ENCODE results near the gene REC114. TPM values are rescaled to one million over a fixed set of nuclear protein-coding genes. Genes with fewer than 3 reads are reported as not detected.

REC114 gene
- polyA plus RNA-seq, 3 donors = not detected

DNA sequence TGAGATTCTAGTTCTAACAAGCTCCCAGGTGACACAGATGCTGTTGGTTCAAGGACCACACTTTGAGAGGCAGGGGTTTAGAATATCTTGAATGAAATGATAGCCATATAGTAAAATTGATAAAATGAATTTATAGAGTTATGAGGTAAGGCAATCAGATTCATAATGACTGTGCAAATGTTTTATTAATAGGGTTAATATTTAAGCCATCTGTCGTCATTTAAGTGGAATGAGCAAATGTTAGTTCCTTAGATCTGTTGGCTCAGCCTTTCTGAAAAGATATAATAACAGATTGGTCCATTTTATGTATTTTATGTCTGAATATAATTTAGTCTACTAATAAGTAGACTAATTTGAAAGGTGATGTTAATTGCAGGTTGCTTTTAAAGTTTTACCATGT lies 12.9 kb downstream of the REC114 start:
- Mint-ChIP-seq H3K4me1 (peaks cover 3% of the 10 kb centered on the region), H3K27ac (no peak overlapping the region)
- no CpG with 5 or more reads among the region's 1 CpG for WGBS (ENCODE audit: insufficient coverage)

DNA sequence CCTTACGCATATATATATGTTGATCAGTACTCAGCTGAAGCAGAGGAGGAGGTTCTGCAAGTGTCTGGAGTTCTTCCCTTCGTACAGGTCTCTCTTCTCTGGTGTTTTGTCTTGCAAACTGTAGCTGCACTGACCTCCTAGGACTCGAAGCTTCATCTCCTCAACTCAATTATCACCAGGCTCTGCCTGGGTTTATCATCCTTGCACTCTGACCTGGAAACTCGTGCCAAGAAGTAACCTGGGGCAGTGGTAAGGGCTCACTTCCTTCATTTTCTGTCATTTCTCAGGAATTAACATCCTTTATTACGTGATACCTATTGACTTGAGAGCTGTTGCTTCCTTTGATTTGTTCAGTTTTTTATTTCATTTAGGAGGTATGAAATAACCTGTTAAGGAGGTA lies 14.4 kb downstream of the REC114 start:
- TF ChIP-seq CTCF (IDR thresholded peaks at IDR 0.05) = no peak
- WGBS (ENCODE audit: insufficient coverage) = 93% methylated on average over 2 of the region's 5 CpGs
- Mint-ChIP-seq H3K36me3 (no peaks in the 10 kb centered on the region), H3K27ac (no peak overlapping the region), H3K9me3 (peaks cover 0 to 6% (median 2%) of the 10 kb centered on the region in 7 donors), H3K4me3 (no peak overlapping the region), H3K27me3 (ENCODE audit: low read depth in 3 of 3) (peaks cover 11 to 26% (median 23%) of the 10 kb centered on the region in 3 donors), H3K4me1 (peaks cover 3% of the 10 kb centered on the region)
- no peak overlapping the region for H2AFZ ChIP-seq (ENCODE audit: insufficient read depth, low read depth, low read length, poor library complexity, severe bottlenecking)
- DNase-seq = no peak
- peaks cover 18 to 34% of the 10 kb centered on the region in 2 donors for H3K27me3 ChIP-seq (ENCODE audit: control insufficient read depth in 2 of 2, insufficient read depth in 2 of 2, low read length in 2 of 2)
- no peaks in the 10 kb centered on the region for H3K36me3 ChIP-seq (replicated peaks in 1 of 2; ENCODE audit: control insufficient read depth in 1 of 2, insufficient read depth in 2 of 2, low read length in 2 of 2)
- H3K27ac ChIP-seq (ENCODE audit: low read depth in 1 of 2, low read length in 2 of 2) = no peak overlapping the region
- no peak overlapping the region for H3K9ac ChIP-seq (ENCODE audit: insufficient read depth, low read length, poor library complexity, severe bottlenecking)
- H3K4me1 ChIP-seq (ENCODE audit: control insufficient read depth in 1 of 2, insufficient read depth in 2 of 2, low read length in 2 of 2) = no peaks in the 10 kb centered on the region
- no peaks in the 10 kb centered on the region for H3K79me2 ChIP-seq (ENCODE audit: insufficient read depth, low read length)
- no peak overlapping the region for H3K4me3 ChIP-seq (replicated peaks in 1 of 3; ENCODE audit: low read depth in 2 of 3, low read length in 3 of 3)
- no peaks in the 10 kb centered on the region for H3K9me3 ChIP-seq (replicated peaks in 1 of 2; ENCODE audit: control insufficient read depth in 1 of 2, insufficient read depth in 1 of 2, low read length in 2 of 2)
- no peaks in the 10 kb centered on the region for H4K20me1 ChIP-seq (ENCODE audit: insufficient read depth, low read length)
- intact Hi-C loops (cut with micrococcal nuclease) = no loop called here
- H3K4me2 ChIP-seq (replicated peaks; ENCODE audit: extremely low read depth, low read length, poor library complexity, severe bottlenecking) = no peak overlapping the region

More for the DNA sequence above, 12.9 kb downstream of the REC114 start:
- no peaks in the 10 kb centered on the region for H3K79me2 ChIP-seq (ENCODE audit: insufficient read depth, low read length)
- peaks cover 0 to 5% of the 10 kb centered on the region in 2 donors for H3K9me3 ChIP-seq (replicated peaks in 1 of 2; ENCODE audit: control insufficient read depth in 1 of 2, insufficient read depth in 1 of 2, low read length in 2 of 2)
- no peak overlapping the region for H3K9ac ChIP-seq (ENCODE audit: insufficient read depth, low read length, poor library complexity, severe bottlenecking)
- no peak for DNase-seq
- no peak for TF ChIP-seq CTCF (IDR thresholded peaks at IDR 0.05)
- no peak overlapping the region for H3K4me3 Mint-ChIP-seq
- no peak overlapping the region for H3K4me3 ChIP-seq (replicated peaks in 1 of 3; ENCODE audit: low read depth in 2 of 3, low read length in 3 of 3)
- H3K36me3 Mint-ChIP-seq = no peaks in the 10 kb centered on the region
- no peaks in the 10 kb centered on the region for H3K4me1 ChIP-seq (ENCODE audit: control insufficient read depth in 1 of 2, insufficient read depth in 2 of 2, low read length in 2 of 2)
- peaks cover 18 to 29% of the 10 kb centered on the region in 2 donors for H3K27me3 ChIP-seq (ENCODE audit: control insufficient read depth in 2 of 2, insufficient read depth in 2 of 2, low read length in 2 of 2)
- H4K20me1 ChIP-seq (ENCODE audit: insufficient read depth, low read length) = no peaks in the 10 kb centered on the region
- H2AFZ ChIP-seq (ENCODE audit: insufficient read depth, low read depth, low read length, poor library complexity, severe bottlenecking) = no peak overlapping the region
- peaks cover 13 to 28% (median 23%) of the 10 kb centered on the region in 3 donors for H3K27me3 Mint-ChIP-seq (ENCODE audit: low read depth in 3 of 3)
- intact Hi-C loops (cut with micrococcal nuclease) = no loop called here
- no peaks in the 10 kb centered on the region for H3K36me3 ChIP-seq (replicated peaks in 1 of 2; ENCODE audit: control insufficient read depth in 1 of 2, insufficient read depth in 2 of 2, low read length in 2 of 2)
- no peak overlapping the region for H3K27ac ChIP-seq (ENCODE audit: low read depth in 1 of 2, low read length in 2 of 2)
- peaks cover 2 to 18% (median 13%) of the 10 kb centered on the region in 7 donors for H3K9me3 Mint-ChIP-seq
- H3K4me2 ChIP-seq (replicated peaks; ENCODE audit: extremely low read depth, low read length, poor library complexity, severe bottlenecking) = no peak overlapping the region

Measured in CD14-positive monocyte (primary cell).